Mononuclear cell (primary cell): ENCODE results near the gene TWIST2. TPM values are rescaled to one million over a fixed set of nuclear protein-coding genes. Genes with fewer than 3 reads are reported as not detected.

ENCODE experiments used
- H3K27me3 ChIP-seq: 2 replicates; pipeline ENCODE4 v1.6.0; 2011; ENCODE audit warnings: low read length, control low read depth; ENCODE audit not compliant: insufficient read depth
- H3K4me1 ChIP-seq: 2 replicates; pipeline ENCODE4 v1.5.1; 2011; ENCODE audit warnings: mild to moderate bottlenecking, low read length, control low read depth; ENCODE audit not compliant: insufficient read depth
- H3K4me3 ChIP-seq: 2 replicates; pipeline ENCODE4 v1.5.1; 2011; ENCODE audit warnings: mild to moderate bottlenecking, low read length, moderate library complexity
- H3K9me3 ChIP-seq: 2 replicates; pipeline ENCODE4 v1.5.1; 2011; ENCODE audit warnings: low read depth, mild to moderate bottlenecking, control low read depth, low read length
- total RNA-seq: library from RNA; depleted of rRNA; stranded (reverse); fragments of >200 nt; gene quantifications from one replicate; pipeline ENCODE4 v1.2.3, GENCODE V29; 2012

Gene TWIST2
- total RNA-seq, 1 donor, result 0.21 TPM

DNA sequence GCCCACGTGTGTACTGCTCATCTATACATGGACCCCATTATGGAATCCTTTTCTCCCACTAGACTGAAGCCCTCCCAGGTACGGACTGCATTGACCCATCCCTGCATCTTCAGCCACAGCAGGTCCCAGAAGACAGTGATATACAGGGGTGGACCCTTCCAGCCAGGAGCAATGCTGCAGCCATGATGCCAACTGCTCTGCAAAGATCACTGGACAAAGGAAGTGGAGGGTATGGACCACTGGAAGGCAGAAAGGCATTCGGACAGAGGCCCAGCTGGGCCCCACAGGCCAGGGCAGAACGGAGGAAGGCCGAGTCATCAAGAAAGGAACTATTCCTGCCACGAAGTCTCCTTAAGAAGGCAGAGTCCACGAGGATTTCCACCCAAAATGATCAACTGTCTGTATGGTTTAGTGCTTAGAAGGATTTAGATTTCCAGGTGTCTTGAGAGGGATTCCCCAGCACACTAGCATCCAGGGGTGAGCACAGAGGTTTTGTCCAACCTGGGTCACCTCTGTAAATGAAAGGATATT lies 93.4 kb downstream of the TWIST2 start:
- no peaks in the 10 kb centered on the region for H3K27me3 ChIP-seq
- no peaks in the 10 kb centered on the region for H3K9me3 ChIP-seq
- no peak overlapping the region for H3K4me3 ChIP-seq
- no peaks in the 10 kb centered on the region for H3K4me1 ChIP-seq

DNA sequence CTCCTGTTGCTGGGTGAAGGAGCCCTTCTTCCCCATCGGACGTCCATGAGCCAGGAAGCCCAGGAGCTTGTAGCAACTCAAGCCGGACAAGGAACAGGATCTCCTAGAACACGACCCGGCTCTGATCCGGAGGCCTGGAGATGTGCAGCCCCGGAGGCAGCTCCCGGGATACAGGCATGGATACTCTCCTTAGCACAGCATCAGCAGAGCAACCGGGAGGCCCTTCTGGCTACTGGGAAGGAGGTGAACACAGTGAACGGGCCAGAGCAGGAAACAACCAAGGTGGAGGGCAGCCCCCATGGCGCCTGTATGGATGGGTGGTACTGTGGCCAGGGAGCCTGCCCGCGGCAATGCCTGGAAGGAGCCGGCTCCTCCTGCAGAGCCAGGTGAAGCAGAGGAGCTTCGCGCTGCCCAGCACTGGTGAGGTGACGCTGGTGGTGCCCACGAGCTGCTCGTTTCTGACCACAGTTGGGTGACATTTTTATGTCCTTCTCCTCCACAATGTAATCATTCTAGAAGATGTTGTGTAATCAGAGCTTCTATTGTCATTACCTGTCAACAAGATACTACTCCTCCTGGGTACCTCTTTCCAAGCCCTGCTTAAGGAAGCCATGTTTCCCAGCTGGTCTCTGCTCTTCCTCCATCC lies 94.3 kb downstream of the TWIST2 start:
- no peaks in the 10 kb centered on the region for H3K9me3 ChIP-seq
- H3K27me3 ChIP-seq, result no peaks in the 10 kb centered on the region
- no peak overlapping the region for H3K4me3 ChIP-seq
- no peaks in the 10 kb centered on the region for H3K4me1 ChIP-seq

GRCh38 chr2:238942726-238943300 lies 94.9 kb downstream of the TWIST2 start:
- no peak overlapping the region for H3K4me3 ChIP-seq
- H3K9me3 ChIP-seq, result no peaks in the 10 kb centered on the region
- H3K4me1 ChIP-seq, result peaks cover 5% of the 10 kb centered on the region
- H3K27me3 ChIP-seq, result no peaks in the 10 kb centered on the region

DNA sequence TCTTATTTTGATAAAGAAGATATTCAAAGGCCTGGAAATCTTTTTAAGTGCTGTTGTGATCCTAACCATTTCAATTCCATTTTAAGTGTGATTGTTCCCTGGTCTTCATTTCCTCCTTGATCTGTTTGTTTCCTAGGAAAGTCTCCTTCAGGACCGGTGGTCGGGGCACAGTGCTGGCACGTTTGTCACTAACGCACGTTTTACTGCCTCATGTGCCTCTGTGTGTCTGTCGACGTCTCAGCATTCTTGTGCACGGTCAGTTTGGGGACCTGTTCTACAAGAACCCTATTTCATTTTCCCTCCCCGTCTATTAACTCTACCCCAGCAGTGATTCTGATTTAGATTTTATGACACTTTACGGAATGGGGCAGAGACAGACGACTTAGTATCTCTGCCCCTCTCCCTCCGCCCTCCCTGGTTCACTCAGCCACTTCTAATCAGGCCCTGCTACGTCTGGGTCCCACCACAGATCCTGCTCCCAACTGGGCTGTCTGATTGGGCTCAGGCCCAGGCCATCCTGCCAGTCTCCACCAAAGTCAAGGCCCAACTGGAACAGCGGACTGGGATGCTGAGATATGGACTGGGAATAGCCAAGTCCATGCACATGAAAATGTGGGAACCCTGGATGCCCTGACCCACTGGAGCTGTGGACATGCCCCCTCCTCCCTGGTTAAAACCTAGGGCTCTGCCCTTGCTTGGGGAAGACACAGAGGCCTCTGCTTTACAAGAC lies 95.6 kb downstream of the TWIST2 start:
- Histone ChIP-seq H3K4me1 (peaks cover 12% of the 10 kb centered on the region), H3K27me3 (no peaks in the 10 kb centered on the region), H3K4me3 (no peak overlapping the region), H3K9me3 (no peaks in the 10 kb centered on the region)

- Histone ChIP-seq H3K4me1 (peaks cover 14% of the 10 kb centered on the region), H3K27me3 (no peaks in the 10 kb centered on the region), H3K9me3 (no peaks in the 10 kb centered on the region), H3K4me3 (no peak overlapping the region)
These were observed 97.7 kb downstream of the TWIST2 start for GRCh38 chr2:238945433-238946150.

DNA sequence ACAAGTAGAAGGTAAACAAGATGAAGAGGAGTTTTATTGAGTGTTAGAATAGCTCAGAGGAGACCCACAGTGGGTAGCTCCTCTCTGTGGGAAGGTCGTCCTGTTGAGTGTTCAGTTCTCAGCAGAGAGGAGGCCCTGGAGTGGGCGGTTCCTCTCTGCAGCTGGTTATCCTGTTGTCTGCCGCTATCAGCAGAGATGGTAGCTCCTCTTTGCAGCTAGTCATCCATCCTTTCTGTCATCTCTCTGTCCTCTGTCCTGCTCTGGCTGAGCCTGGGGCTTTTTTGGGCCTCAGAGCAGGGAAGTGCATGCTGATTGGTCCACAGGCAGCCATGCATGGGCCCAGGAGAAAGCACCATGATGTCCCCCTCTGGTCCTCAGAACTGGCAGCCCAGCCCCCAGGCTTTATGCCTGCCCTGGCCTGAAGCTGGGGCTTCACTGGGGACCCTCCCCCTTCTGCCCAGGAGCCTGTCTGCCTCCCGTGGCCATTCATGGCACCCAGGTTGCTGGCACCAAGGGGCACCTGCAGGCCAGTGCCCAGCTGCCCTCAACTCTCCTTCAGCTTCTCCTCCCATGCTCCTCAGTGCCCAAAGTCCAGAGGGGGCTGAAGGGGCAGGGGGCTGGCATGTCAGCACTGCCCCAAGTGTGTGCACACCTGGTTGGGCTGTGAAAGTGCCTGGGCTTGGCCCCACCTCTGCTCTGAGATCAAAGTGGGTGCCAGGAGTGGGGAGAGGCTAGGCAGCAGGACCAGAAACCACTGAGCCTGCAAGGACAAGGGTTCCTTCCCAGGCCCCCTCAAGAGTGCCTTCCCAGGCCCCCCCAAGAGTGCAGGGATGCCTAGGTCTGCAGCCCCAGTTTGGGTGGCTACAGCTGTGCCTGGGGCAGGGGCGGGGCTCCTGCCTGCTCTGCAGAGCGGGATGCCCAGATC lies 98.7 kb downstream of the TWIST2 start:
- no peaks in the 10 kb centered on the region for H3K9me3 ChIP-seq
- peaks cover 14% of the 10 kb centered on the region for H3K4me1 ChIP-seq
- H3K27me3 ChIP-seq, result no peaks in the 10 kb centered on the region
- no peak overlapping the region for H3K4me3 ChIP-seq

GRCh38 chr2:238947243-238947760 lies 99.4 kb downstream of the TWIST2 start:
- no peaks in the 10 kb centered on the region for H3K27me3 ChIP-seq
- H3K9me3 ChIP-seq, result no peaks in the 10 kb centered on the region
- no peak overlapping the region for H3K4me3 ChIP-seq
- peaks cover 14% of the 10 kb centered on the region for H3K4me1 ChIP-seq

GRCh38 chr2:238947920-238948710 lies 100.2 kb downstream of the TWIST2 start:
- no peak overlapping the region for H3K4me3 ChIP-seq
- H3K4me1 ChIP-seq, result peaks cover 14% of the 10 kb centered on the region
- H3K27me3 ChIP-seq, result peaks cover 2% of the 10 kb centered on the region
- H3K9me3 ChIP-seq, result no peaks in the 10 kb centered on the region

DNA sequence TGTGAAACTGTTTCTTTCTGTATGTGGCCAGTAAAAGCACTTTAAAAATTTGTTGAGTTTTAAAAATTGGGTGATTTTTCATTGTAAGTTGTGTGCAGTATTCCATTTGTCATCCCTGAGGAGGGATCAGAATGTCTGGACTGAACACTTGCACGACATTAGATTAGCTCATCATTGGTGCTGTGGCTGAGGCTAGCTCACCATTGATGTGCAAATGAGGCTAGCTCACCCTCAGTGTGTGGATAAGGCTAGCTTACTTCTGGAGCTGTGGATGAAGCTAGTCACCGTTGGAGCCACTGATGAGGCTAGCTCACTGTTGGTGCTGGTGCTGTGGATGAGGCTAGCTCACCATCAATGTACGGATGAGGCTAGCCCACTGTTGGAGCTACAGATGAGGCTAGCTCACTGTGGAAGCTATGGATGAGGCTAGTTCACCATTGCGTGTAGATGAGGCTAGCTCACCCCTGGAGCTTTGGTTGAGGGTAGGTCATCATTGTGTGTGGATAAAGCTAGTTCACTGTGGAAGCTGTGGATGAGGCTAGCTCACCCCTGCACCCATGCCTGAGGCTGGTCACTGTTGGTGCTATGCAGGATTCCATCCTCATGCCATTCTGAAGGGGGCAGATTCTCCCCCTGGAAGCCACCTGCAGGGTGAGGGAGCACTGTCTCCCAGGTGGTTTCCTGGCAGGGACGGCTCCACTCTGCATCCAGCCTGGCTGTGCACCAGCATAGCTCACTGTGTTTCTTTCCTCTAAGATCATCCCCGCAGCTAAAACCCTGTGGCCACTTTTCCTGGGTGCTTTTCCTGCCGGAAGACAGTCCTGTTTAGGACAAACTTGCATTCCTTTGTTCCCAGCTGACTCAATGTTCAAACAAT lies 101.1 kb downstream of the TWIST2 start:
- Histone ChIP-seq H3K4me1 (peaks cover 14% of the 10 kb centered on the region), H3K9me3 (no peaks in the 10 kb centered on the region), H3K4me3 (no peak overlapping the region), H3K27me3 (peaks cover 6% of the 10 kb centered on the region)

- Histone ChIP-seq H3K4me1 (peaks cover 14% of the 10 kb centered on the region), H3K4me3 (no peak overlapping the region), H3K9me3 (no peaks in the 10 kb centered on the region), H3K27me3 (peaks cover 10% of the 10 kb centered on the region)
These were observed 101.9 kb downstream of the TWIST2 start for GRCh38 chr2:238949710-238950345.

DNA sequence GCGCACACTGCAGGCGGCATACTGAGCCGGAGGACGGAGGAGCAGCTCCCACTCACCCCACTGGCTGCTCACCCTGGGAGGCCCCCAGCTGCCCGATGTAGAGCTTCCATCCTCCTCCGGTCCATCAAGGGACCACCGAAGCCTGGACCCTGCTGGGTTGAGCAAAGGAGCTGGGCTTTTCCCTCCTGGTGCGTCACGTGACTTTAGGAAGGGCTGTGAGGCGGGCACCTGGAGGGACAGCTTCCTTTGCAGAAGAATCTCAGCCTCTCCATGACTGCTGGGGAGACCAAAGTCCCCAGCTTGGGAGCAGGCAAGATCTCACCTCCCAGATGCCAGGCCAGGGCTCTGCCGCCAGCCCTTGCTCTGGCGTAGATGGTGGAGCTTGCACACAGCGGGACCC lies 102.7 kb downstream of the TWIST2 start:
- H3K27me3 ChIP-seq, result peaks cover 17% of the 10 kb centered on the region
- H3K4me1 ChIP-seq, result peaks cover 14% of the 10 kb centered on the region
- H3K9me3 ChIP-seq, result no peaks in the 10 kb centered on the region
- no peak overlapping the region for H3K4me3 ChIP-seq

- H3K27me3 ChIP-seq, result peaks cover 18% of the 10 kb centered on the region
- H3K4me3 ChIP-seq, result no peak overlapping the region
- no peaks in the 10 kb centered on the region for H3K9me3 ChIP-seq
- peaks cover 13% of the 10 kb centered on the region for H3K4me1 ChIP-seq
These were observed 104.5 kb downstream of the TWIST2 start for GRCh38 chr2:238952261-238952919.
